H9 (cell line): ENCODE results near the gene CTNND1. TPM values are rescaled to one million over a fixed set of nuclear protein-coding genes. Genes with fewer than 3 reads are reported as not detected.

Source experiments
- DNase-seq: peaks from one replicate; pipeline ENCODE4 v3.0.0-alpha.2; 2017
- H2AFZ ChIP-seq: one replicate; pipeline ENCODE4 v1.6.1; 2013; ENCODE audit warnings: mild to moderate bottlenecking, low read length, control low read depth, moderate library complexity
- H2AK5ac ChIP-seq: 2 replicates; pipeline ENCODE4 v1.6.1; 2013; ENCODE audit warnings: low read length, control low read depth, mixed read lengths; ENCODE audit not compliant: insufficient read length
- H2BK120ac ChIP-seq: one replicate; pipeline ENCODE4 v1.6.1; 2013; ENCODE audit warnings: low read depth, mild to moderate bottlenecking, low read length, control low read depth, inconsistent platforms; ENCODE audit not compliant: poor library complexity, severe bottlenecking
- H2BK12ac ChIP-seq: 2 replicates; pipeline ENCODE4 v1.6.1; 2013; ENCODE audit warnings: low read length, control low read depth, mixed read lengths, low read depth; ENCODE audit not compliant: insufficient read length
- H2BK15ac ChIP-seq: 2 replicates; pipeline ENCODE4 v1.6.1; 2013; ENCODE audit warnings: low read depth, low read length, control low read depth
- H2BK20ac ChIP-seq: one replicate; pipeline ENCODE4 v1.6.1; 2013; ENCODE audit warnings: low read depth, mild to moderate bottlenecking, low read length, control low read depth, inconsistent platforms; ENCODE audit not compliant: poor library complexity, severe bottlenecking
- H2BK5ac ChIP-seq: 2 replicates; pipeline ENCODE4 v1.6.1; 2013; ENCODE audit warnings: low read length, control low read depth, mixed read lengths; ENCODE audit not compliant: insufficient read length
- H3K14ac ChIP-seq: 2 replicates; pipeline ENCODE4 v1.6.1; 2013; ENCODE audit warnings: low read length, control low read depth; ENCODE audit not compliant: insufficient read depth
- H3K18ac ChIP-seq: 2 replicates; pipeline ENCODE4 v1.6.1; 2013; ENCODE audit warnings: low read depth, mild to moderate bottlenecking, mixed read lengths, low read length, control low read depth; ENCODE audit not compliant: insufficient read length
- H3K23ac ChIP-seq: 2 replicates; pipeline ENCODE4 v1.6.1; 2013; ENCODE audit warnings: low read length, control low read depth, mixed read lengths, low read depth; ENCODE audit not compliant: insufficient read length
- H3K23me2 ChIP-seq: 2 replicates; pipeline ENCODE4 v1.6.1; 2013; ENCODE audit warnings: low read depth, mild to moderate bottlenecking, mixed read lengths, low read length, control low read depth; ENCODE audit not compliant: insufficient read length, poor library complexity, severe bottlenecking
- H3K27ac ChIP-seq: 2 replicates; pipeline ENCODE4 v1.5.1; 2013; ENCODE audit warnings: low read length, control low read depth, mixed read lengths, low read depth; ENCODE audit not compliant: insufficient read length
- H3K27me3 ChIP-seq: 2 replicates; pipeline ENCODE4 v1.6.1; 2013; ENCODE audit warnings: low read length, control low read depth, inconsistent platforms; ENCODE audit not compliant: insufficient read depth
- H3K4ac ChIP-seq: 2 replicates; pipeline ENCODE4 v1.6.1; 2013; ENCODE audit warnings: low read depth, mild to moderate bottlenecking, control low read depth, inconsistent platforms, low read length, moderate library complexity
- H3K4me1 ChIP-seq: 2 replicates; pipeline ENCODE4 v1.6.1; 2013; ENCODE audit warnings: low read length, control low read depth, inconsistent platforms; ENCODE audit not compliant: insufficient read depth
- H3K4me2 ChIP-seq: 2 replicates; pipeline ENCODE4 v1.6.1; 2013; ENCODE audit warnings: low read length, control low read depth, mixed read lengths; ENCODE audit not compliant: insufficient read length, insufficient read depth
- H3K56ac ChIP-seq: 2 replicates; pipeline ENCODE4 v1.6.1; 2013; ENCODE audit warnings: low read depth, mild to moderate bottlenecking, mixed read lengths, low read length, control low read depth; ENCODE audit not compliant: insufficient read length
- H3K79me1 ChIP-seq: 2 replicates; pipeline ENCODE4 v1.6.1; 2013; ENCODE audit warnings: low read depth, mild to moderate bottlenecking, moderate library complexity, low read length, control low read depth, inconsistent platforms; ENCODE audit not compliant: insufficient read depth, poor library complexity, severe bottlenecking
- H3K79me2 ChIP-seq: 2 replicates; pipeline ENCODE4 v1.6.1; 2013; ENCODE audit warnings: low read length, control low read depth, inconsistent platforms; ENCODE audit not compliant: insufficient read depth
- H3K9ac ChIP-seq: 2 replicates; pipeline ENCODE4 v1.6.1; 2013; ENCODE audit warnings: low read length, control low read depth, mixed read lengths; ENCODE audit not compliant: insufficient read length; ENCODE audit errors: extremely low read depth
- H3K9me3 ChIP-seq: one replicate; pipeline ENCODE4 v1.6.1; 2013; ENCODE audit warnings: low read depth, low read length, inconsistent platforms; ENCODE audit not compliant: control insufficient read depth
- H3T11ph ChIP-seq: one replicate; pipeline ENCODE4 v1.6.1; 2013; ENCODE audit warnings: mild to moderate bottlenecking, low read length, control low read depth, inconsistent platforms
- H4K20me1 ChIP-seq: one replicate; pipeline ENCODE4 v1.6.1; 2013; ENCODE audit not compliant: control insufficient read depth, insufficient read length, insufficient read depth
- H4K5ac ChIP-seq: 2 replicates; pipeline ENCODE4 v1.6.1; 2013; ENCODE audit warnings: low read depth, mild to moderate bottlenecking, mixed read lengths, low read length, control low read depth; ENCODE audit not compliant: insufficient read length
- H4K8ac ChIP-seq: replicated peaks from 2 replicates; pipeline ENCODE4 v1.6.1; 2013; ENCODE audit warnings: low read length, control low read depth, mixed read lengths, low read depth; ENCODE audit not compliant: insufficient read length
- H4K91ac ChIP-seq: 2 replicates; pipeline ENCODE4 v1.6.1; 2013; ENCODE audit warnings: low read depth, mild to moderate bottlenecking, moderate library complexity, mixed read lengths, low read length, control low read depth; ENCODE audit not compliant: insufficient read length
- H3K27ac Mint-ChIP-seq, 3 experiments: 2 replicates in 2 of 3; 3 replicates in 1 of 3; pipeline ENCODE4 v1.8.0; 2020 to 2021; ENCODE audit warnings: mixed read lengths in 3 of 3, mild to moderate bottlenecking in 1 of 3, moderate library complexity in 1 of 3
- H3K27me3 Mint-ChIP-seq: 2 replicates; pipeline ENCODE4 v1.8.0; 2021; ENCODE audit warnings: low read depth, mild to moderate bottlenecking, moderate library complexity, mixed read lengths
- H3K36me3 Mint-ChIP-seq, 3 experiments: 2 replicates in 2 of 3; 3 replicates in 1 of 3; pipeline ENCODE4 v1.8.0; 2020 to 2021; ENCODE audit warnings: low read depth in 3 of 3, mixed read lengths in 3 of 3; ENCODE audit not compliant: insufficient read depth in 1 of 3
- H3K4me1 Mint-ChIP-seq, 2 experiments: 2 replicates each; pipeline ENCODE4 v1.8.0; 2020; ENCODE audit warnings: mixed read lengths in 2 of 2
- H3K4me3 Mint-ChIP-seq, 2 experiments: 2 replicates in 1 of 2; 3 replicates in 1 of 2; pipeline ENCODE4 v1.8.0; 2020 to 2021; ENCODE audit warnings: mild to moderate bottlenecking in 2 of 2, mixed read lengths in 2 of 2, moderate library complexity in 1 of 2
- H3K9me3 Mint-ChIP-seq, 2 experiments: 2 replicates in 1 of 2; 3 replicates in 1 of 2; pipeline ENCODE4 v1.8.0; 2020; ENCODE audit warnings: mild to moderate bottlenecking in 2 of 2, mixed read lengths in 2 of 2, moderate library complexity in 1 of 2
- CTCF ChIP-seq: fragments of 200-600 bp; sonication (generic); conservative IDR thresholded peaks from 3 replicates; pipeline ENCODE4 v1.8.0; 2021; ENCODE audit warnings: antibody characterized with exemption, mild to moderate bottlenecking
- total RNA-seq: library from RNA; stranded (reverse); gene quantifications from 2 replicates; pipeline ENCODE4 v1.2.1, GENCODE V29; 2021

CTNND1 gene
- total RNA-seq, 1 experiment from 2014 or later, result 164 TPM

- Histone ChIP-seq H3K9me3 (no peaks in the 10 kb centered on the region), H2AFZ (no peak overlapping the region), H3K14ac (no peak overlapping the region), H2BK15ac (no peak overlapping the region), H2BK20ac (no peak overlapping the region), H3K27me3 (no peaks in the 10 kb centered on the region), H3K4ac (no peak overlapping the region; the same call in 1 of the 2 replicates), H3K18ac (no peak overlapping the region), H3K79me2 (no peaks in the 10 kb centered on the region), H3K23ac (no peak overlapping the region), H3K4me2 (peak overlapping the region; percentile 2), H3T11ph (no peak overlapping the region), H3K27ac (no peak overlapping the region), H3K79me1 (no peaks in the 10 kb centered on the region), H3K9ac (no peak overlapping the region), H3K23me2 (no peaks in the 10 kb centered on the region), H3K4me1 (peaks cover 8% of the 10 kb centered on the region; the same call in 1 of the 2 replicates), H2BK5ac (no peak overlapping the region), H3K56ac (no peak overlapping the region), H2BK120ac (no peak overlapping the region), H4K5ac (no peak overlapping the region), H2BK12ac (no peak overlapping the region), H4K91ac (no peak overlapping the region), H4K8ac (no peak overlapping the region), H2AK5ac (no peak overlapping the region), H4K20me1 (no peaks in the 10 kb centered on the region)
- peaks cover 0 to 9% (median 3%) of the 10 kb centered on the region in 3 experiments; a peak in 5 of 7 replicates for H3K36me3 Mint-ChIP-seq
- H3K27ac Mint-ChIP-seq, result 0 out of 7 replicates have a peak overlapping the region, but pooled peaks of 1 of the 3 experiments have one; percentile 78
- peaks cover 11% of the 10 kb centered on the region; the same call in 1 of the 2 replicates for H3K27me3 Mint-ChIP-seq
- H3K4me1 Mint-ChIP-seq, result peaks cover 33 to 37% of the 10 kb centered on the region in 2 experiments
- DNase-seq, result peak; percentile 43
- peaks cover 0 to 2% of the 10 kb centered on the region in 2 experiments; a peak in 3 of 5 replicates for H3K9me3 Mint-ChIP-seq
- no peak overlapping the region; a peak in 1 of 5 replicates for H3K4me3 Mint-ChIP-seq
- no peak for TF ChIP-seq CTCF
Observed at GRCh38 chr11:57867966-57868365, 106.4 kb downstream of the CTNND1 start.
